ENCODE data around the gene NUP43. TPM values are rescaled to one million over a fixed set of nuclear protein-coding genes. Genes with fewer than 3 reads are reported as not detected.
A peak's percentile ranks its signal among the peaks of the same experiment; 100 is the strongest.
"Not testable (repeated sequence)": the region's sequence is repeated elsewhere in the genome, so short reads cannot be mapped to it uniquely, and the experiment has no call there.

The NUP43 gene
- total and polyA plus RNA-seq, 3 experiments from 2014 or later, result 6.2 to 86.2 (median 82.3) TPM

DNA sequence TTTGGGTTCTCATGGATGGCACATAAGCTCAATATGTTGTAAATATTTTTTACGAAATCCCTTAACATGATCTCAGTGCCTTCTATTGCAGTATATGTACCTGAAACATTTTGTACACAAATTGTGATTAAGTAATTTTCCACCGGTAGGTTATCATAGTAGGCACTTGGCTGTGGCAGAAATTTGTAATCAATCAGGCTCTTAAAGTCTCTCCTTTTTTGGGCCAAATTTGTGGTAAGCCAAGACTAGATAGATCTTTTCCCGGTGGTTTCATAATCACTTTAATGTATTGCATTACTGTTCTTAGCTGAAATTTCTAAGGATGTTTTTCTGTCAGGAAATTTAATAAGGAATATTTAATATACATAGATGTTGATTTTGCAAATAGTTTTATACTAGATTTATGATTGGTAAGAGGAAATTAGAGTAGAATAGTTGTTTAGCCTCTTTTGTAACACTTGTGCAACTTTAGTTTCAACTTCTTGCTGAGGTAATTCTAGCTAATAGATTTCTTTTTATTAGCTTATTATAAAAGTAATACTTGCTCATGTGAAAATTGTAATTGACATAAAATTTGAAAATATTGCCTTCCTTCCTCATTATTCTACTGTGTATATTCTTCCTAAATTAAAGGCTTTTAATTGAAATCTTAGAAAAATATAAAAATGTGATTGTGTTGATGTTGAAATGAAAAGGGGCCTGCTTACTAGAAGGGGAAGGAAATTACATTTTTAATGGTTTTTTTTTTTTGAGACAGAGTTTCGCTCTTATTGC is 6.5 kb upstream of the NUP43 start:
- H3K4me1 Mint-ChIP-seq, result peaks cover 31 to 60% (median 51%) of the 10 kb centered on the region in 3 donors
- H3K4me3 Mint-ChIP-seq, result peak overlapping the region in 2 of 7 donors; percentile 31 to 70
- H3K4me3 ChIP-seq (ENCODE audit: low read length), result no peak overlapping the region
- H3K27me3 Mint-ChIP-seq, result no peaks in the 10 kb centered on the region
- H3K4me1 ChIP-seq (ENCODE audit: insufficient read depth, low read length), result peaks cover 18% of the 10 kb centered on the region
- H3K27ac Mint-ChIP-seq, result peak overlapping the region in 1 of 8 donors; percentile 7
- H3K27ac ChIP-seq (ENCODE audit: low read depth, low read length), result no peak overlapping the region
- H3K27me3 ChIP-seq (ENCODE audit: insufficient read depth, low read length, poor library complexity, severe bottlenecking), result no peaks in the 10 kb centered on the region
- POLR2A ChIA-PET, result no interaction called here
- peaks cover 0 to 13% (median 4%) of the 10 kb centered on the region in 3 donors for H3K36me3 Mint-ChIP-seq
- H3K36me3 ChIP-seq (ENCODE audit: insufficient read depth, low read length), result no peaks in the 10 kb centered on the region
- no peaks in the 10 kb centered on the region for H3K9me3 ChIP-seq (ENCODE audit: low read length)
- CTCF ChIA-PET, result no interaction called here
- no peak for DNase-seq
- H3K9me3 Mint-ChIP-seq, result no peaks in the 10 kb centered on the region

DNA sequence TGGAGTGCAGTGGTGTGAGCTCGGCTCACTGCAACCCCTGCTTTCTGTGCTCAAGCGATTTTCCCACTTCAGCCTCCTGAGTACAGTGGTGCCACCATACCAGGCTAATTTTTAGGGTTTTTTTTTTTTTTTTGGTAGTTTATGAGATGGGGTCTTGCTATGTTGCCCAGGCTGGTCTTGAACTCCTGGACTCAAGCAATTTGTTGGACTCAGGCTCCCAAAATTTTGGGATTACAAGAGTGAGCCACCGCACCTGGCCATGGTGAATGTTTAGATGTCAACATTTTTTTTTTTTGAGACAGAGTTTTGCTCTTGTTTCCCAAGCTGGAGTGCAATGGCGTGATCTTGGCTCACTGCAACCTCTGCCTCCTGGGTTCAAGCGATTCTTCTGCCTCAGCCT is 5.6 kb upstream of the NUP43 start:
- DNase-seq; H3K4me3 ChIP-seq (ENCODE audit: low read length); H3K27me3 ChIP-seq (ENCODE audit: insufficient read depth, low read length, poor library complexity, severe bottlenecking); CTCF ChIA-PET; H3K36me3 ChIP-seq (ENCODE audit: insufficient read depth, low read length); H3K9me3 Mint-ChIP-seq; H3K27ac ChIP-seq (ENCODE audit: low read depth, low read length); H3K9me3 ChIP-seq (ENCODE audit: low read length); H3K27me3 Mint-ChIP-seq: not testable (repeated sequence)
- POLR2A ChIA-PET, result interaction anchor here (0.6 kb wide), 1 partner anchor 244 kb away, joined by 3 read pairs; no protein-coding TSS in a partner anchor
- peaks cover 34 to 60% (median 53%) of the 10 kb centered on the region in 3 donors for H3K4me1 Mint-ChIP-seq
- H3K36me3 Mint-ChIP-seq, result peaks cover 0 to 11% (median 4%) of the 10 kb centered on the region in 3 donors
- H3K27ac Mint-ChIP-seq, result peak overlapping the region in 3 of 8 donors; percentile 7 to 86 (median 57)
- H3K4me3 Mint-ChIP-seq, result peak overlapping the region in 5 of 7 donors; percentile 15 to 70 (median 31)
- peaks cover 20% of the 10 kb centered on the region for H3K4me1 ChIP-seq (ENCODE audit: insufficient read depth, low read length)

DNA sequence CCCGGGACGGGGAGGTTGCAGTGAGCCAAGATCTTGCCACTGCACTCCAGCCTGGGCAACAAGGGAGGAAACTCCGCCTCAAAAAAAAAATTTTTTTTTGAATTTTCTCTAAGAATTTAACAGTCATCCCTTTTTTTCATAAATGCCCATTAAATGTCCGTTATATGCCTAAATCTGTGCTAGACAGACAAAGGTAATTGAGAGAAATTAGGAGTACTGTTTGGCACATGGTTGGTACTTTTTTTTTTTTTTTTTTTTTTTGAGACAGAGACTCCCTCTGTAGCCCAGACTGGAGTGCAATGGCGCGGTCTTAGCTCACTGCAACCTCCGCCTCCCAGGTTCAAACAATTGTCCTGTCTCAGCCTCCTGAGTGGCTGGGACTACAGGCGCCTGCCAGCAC is 4.9 kb upstream of the NUP43 start:
- H3K4me1 ChIP-seq (ENCODE audit: insufficient read depth, low read length), result peaks cover 25% of the 10 kb centered on the region
- peaks cover 0 to 3% of the 10 kb centered on the region in 2 donors for H3K27me3 Mint-ChIP-seq
- no peak overlapping the region for H3K4me3 ChIP-seq (ENCODE audit: low read length)
- peaks cover 41 to 66% (median 60%) of the 10 kb centered on the region in 3 donors for H3K4me1 Mint-ChIP-seq
- CTCF ChIA-PET, result interaction anchor here (0.8 to 2.4 kb wide), 2 partner anchors 16 to 34 kb away, joined by 3 to 8 read pairs; partner anchors contain the start of gene LATS1
- peak overlapping the region; percentile 86 for H3K27ac ChIP-seq (ENCODE audit: low read depth, low read length)
- H3K4me3 Mint-ChIP-seq, result peak overlapping the region in 4 of 7 donors; percentile 15 to 94 (median 81)
- H3K9me3 ChIP-seq (ENCODE audit: low read length), result no peaks in the 10 kb centered on the region
- H3K36me3 Mint-ChIP-seq, result peaks cover 0 to 13% (median 4%) of the 10 kb centered on the region in 3 donors
- H3K27me3 ChIP-seq (ENCODE audit: insufficient read depth, low read length, poor library complexity, severe bottlenecking), result no peaks in the 10 kb centered on the region
- POLR2A ChIA-PET, result interaction anchor here (0.7 to 2.0 kb wide), 2 partner anchors 33 to 185 kb away, joined by 3 to 20 read pairs; partner anchors contain the start of genes GINM1 and LATS1
- H3K9me3 Mint-ChIP-seq, result no peaks in the 10 kb centered on the region
- no peaks in the 10 kb centered on the region for H3K36me3 ChIP-seq (ENCODE audit: insufficient read depth, low read length)
- DNase-seq, result no peak
- peak overlapping the region in 2 of 8 donors; percentile 47 to 100 for H3K27ac Mint-ChIP-seq

GRCh38 chr6:149750136-149750609 is 3.8 kb upstream of the NUP43 start:
- Histone ChIP-seq H3K36me3 (ENCODE audit: insufficient read depth, low read length) (no peaks in the 10 kb centered on the region), H3K9me3 (ENCODE audit: low read length) (no peaks in the 10 kb centered on the region), H3K4me1 (ENCODE audit: insufficient read depth, low read length) (peaks cover 32% of the 10 kb centered on the region), H3K4me3 (ENCODE audit: low read length) (peak overlapping the region; percentile 88), H3K27me3 (ENCODE audit: insufficient read depth, low read length, poor library complexity, severe bottlenecking) (no peaks in the 10 kb centered on the region), H3K27ac (ENCODE audit: low read depth, low read length) (peak overlapping the region; percentile 86)
- peak in 3 of 5 donors; percentile 41 to 66 (median 42) for DNase-seq
- POLR2A ChIA-PET, result interaction anchor here (0.6 to 2.0 kb wide), 2 partner anchors 32 to 984 kb away, joined by 4 to 20 read pairs; partner anchors contain the start of gene LATS1
- peak overlapping the region; percentile 84 to 94 (median 88) for H3K4me3 Mint-ChIP-seq
- no peaks in the 10 kb centered on the region for H3K9me3 Mint-ChIP-seq
- peaks cover 0 to 19% (median 0%) of the 10 kb centered on the region in 3 donors for H3K36me3 Mint-ChIP-seq
- H3K4me1 Mint-ChIP-seq, result peaks cover 42 to 66% (median 62%) of the 10 kb centered on the region in 3 donors
- peaks cover 0 to 3% of the 10 kb centered on the region in 2 donors for H3K27me3 Mint-ChIP-seq
- CTCF ChIA-PET, result interaction anchor here (1.0 to 2.4 kb wide), 2 partner anchors 26 to 33 kb away, joined by 3 to 8 read pairs; partner anchors contain the start of gene LATS1
- peak overlapping the region; percentile 74 to 100 (median 86) for H3K27ac Mint-ChIP-seq

GRCh38 chr6:149749594-149750135 is 3.3 kb upstream of the NUP43 start, which contains the start of gene PCMT1:
Gene PCMT1 (plus strand): TSS chr6:149749741. CDS start chr6:149749902, 161 bp downstream.
- no peaks in the 10 kb centered on the region for H3K27me3 ChIP-seq (ENCODE audit: insufficient read depth, low read length, poor library complexity, severe bottlenecking)
- no peaks in the 10 kb centered on the region for H3K9me3 ChIP-seq (ENCODE audit: low read length)
- peaks cover 40 to 67% (median 57%) of the 10 kb centered on the region in 3 donors for H3K4me1 Mint-ChIP-seq
- H3K36me3 ChIP-seq (ENCODE audit: insufficient read depth, low read length), result no peaks in the 10 kb centered on the region
- DNase-seq, result peak; percentile 86 to 94 (median 93)
- H3K4me3 Mint-ChIP-seq, result peak within 1 kb of the TSS; percentile 84 to 94 (median 88)
- H3K36me3 Mint-ChIP-seq, result peaks cover 0 to 19% (median 0%) of the 10 kb centered on the region in 3 donors
- H3K4me3 ChIP-seq (ENCODE audit: low read length), result peak within 1 kb of the TSS; percentile 88
- peak within 1 kb of the TSS; percentile 86 for H3K27ac ChIP-seq (ENCODE audit: low read depth, low read length)
- POLR2A ChIA-PET, result interaction anchor here (0.6 to 2.0 kb wide), 2 partner anchors 32 to 983 kb away, joined by 4 to 20 read pairs; partner anchors contain the start of gene LATS1
- H3K27ac Mint-ChIP-seq, result peak within 1 kb of the TSS; percentile 76 to 100 (median 86)
- peaks cover 35% of the 10 kb centered on the region for H3K4me1 ChIP-seq (ENCODE audit: insufficient read depth, low read length)
- CTCF ChIA-PET, result interaction anchor here (1.0 to 2.4 kb wide), 2 partner anchors 25 to 32 kb away, joined by 3 to 8 read pairs; partner anchors contain the start of gene LATS1
- no peaks in the 10 kb centered on the region for H3K9me3 Mint-ChIP-seq
- H3K27me3 Mint-ChIP-seq, result peaks cover 0 to 3% of the 10 kb centered on the region in 2 donors

DNA sequence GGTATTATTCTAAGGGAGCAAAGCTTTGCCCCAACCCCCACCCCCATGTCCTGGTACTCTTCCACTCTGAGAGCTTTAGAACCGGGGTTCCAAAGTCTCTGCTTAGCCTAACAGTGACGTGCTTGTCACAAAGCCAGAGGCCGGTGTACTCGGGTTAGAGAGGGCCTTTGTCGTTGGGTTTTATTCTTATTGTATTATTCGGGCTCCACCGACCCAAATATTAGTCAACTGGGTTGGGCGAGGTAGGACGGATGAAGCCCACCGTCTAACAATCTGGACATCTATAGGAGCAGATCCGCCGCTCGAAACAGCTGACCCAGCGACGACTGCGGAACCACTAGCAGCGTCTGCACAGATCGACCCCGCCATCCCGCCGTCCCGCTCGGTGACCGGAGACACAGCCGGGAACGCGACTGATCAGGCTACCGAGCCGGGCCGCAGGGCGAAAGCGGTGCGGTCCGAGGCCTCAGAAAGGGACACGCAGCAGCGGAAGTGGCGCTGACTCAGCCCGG is 2.8 kb upstream of the NUP43 start:
- peak overlapping the region; percentile 88 for H3K4me3 ChIP-seq (ENCODE audit: low read length)
- H3K36me3 ChIP-seq (ENCODE audit: insufficient read depth, low read length); H3K9me3 Mint-ChIP-seq; H3K9me3 ChIP-seq (ENCODE audit: low read length); H3K27me3 ChIP-seq (ENCODE audit: insufficient read depth, low read length, poor library complexity, severe bottlenecking); DNase-seq; H3K27me3 Mint-ChIP-seq: not testable (repeated sequence)
- Mint-ChIP-seq H3K4me3 (peak overlapping the region; percentile 84 to 94 (median 88)), H3K4me1 (peaks cover 38 to 63% (median 55%) of the 10 kb centered on the region in 3 donors), H3K36me3 (peaks cover 0 to 19% (median 0%) of the 10 kb centered on the region in 3 donors), H3K27ac (peak overlapping the region; percentile 58 to 100 (median 83))
- H3K4me1 ChIP-seq (ENCODE audit: insufficient read depth, low read length), result peaks cover 35% of the 10 kb centered on the region
- POLR2A ChIA-PET, result interaction anchor here (2.0 kb wide), 1 partner anchor 31 kb away, joined by 20 read pairs; the partner anchor contains the start of gene LATS1
- peak overlapping the region; percentile 86 for H3K27ac ChIP-seq (ENCODE audit: low read depth, low read length)
- CTCF ChIA-PET, result interaction anchor here (1.0 to 2.4 kb wide), 2 partner anchors 25 to 32 kb away, joined by 3 to 8 read pairs; partner anchors contain the start of gene LATS1

DNA sequence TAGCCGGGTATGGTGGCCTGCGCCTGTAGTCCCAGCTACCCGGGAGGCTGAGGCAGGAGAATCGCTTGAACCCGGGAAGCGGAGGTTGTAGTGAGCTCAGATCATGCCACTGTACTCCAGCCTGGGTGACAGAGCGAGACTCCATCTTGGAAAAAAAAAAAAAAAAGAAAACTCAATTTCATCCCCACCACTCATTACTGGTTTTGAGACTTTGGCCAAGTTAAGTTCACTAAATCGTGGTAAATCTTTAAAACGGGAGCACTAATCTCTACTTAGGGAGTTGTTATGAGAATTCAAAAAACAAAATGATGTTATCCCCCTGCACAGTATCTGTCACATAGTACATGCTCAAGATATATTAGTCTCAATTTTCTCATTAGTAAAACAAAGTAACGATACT is 1.1 kb downstream of the NUP43 start:
- ChIA-PET POLR2A (interaction anchor here (0.6 kb wide), 1 partner anchor 897 kb away, joined by 3 read pairs; no protein-coding TSS in a partner anchor), CTCF (interaction anchor here (1.0 to 3.8 kb wide), 4 partner anchors 9 to 41 kb away, joined by 3 to 16 read pairs (median 8); partner anchors contain the start of gene LATS1)
- H3K9me3 Mint-ChIP-seq; H3K9me3 ChIP-seq (ENCODE audit: low read length); H3K27me3 Mint-ChIP-seq; H3K27me3 ChIP-seq (ENCODE audit: insufficient read depth, low read length, poor library complexity, severe bottlenecking); DNase-seq: not testable (repeated sequence)
- peak overlapping the region; percentile 70 for H3K27ac ChIP-seq (ENCODE audit: low read depth, low read length)
- peak overlapping the region in 6 of 8 donors; percentile 83 to 100 (median 93) for H3K27ac Mint-ChIP-seq
- peaks cover 24 to 35% (median 26%) of the 10 kb centered on the region in 3 donors for H3K4me1 Mint-ChIP-seq
- peaks cover 18% of the 10 kb centered on the region for H3K4me1 ChIP-seq (ENCODE audit: insufficient read depth, low read length)
- H3K36me3 ChIP-seq (ENCODE audit: insufficient read depth, low read length), result peaks cover 18% of the 10 kb centered on the region
- H3K4me3 ChIP-seq (ENCODE audit: low read length), result peak overlapping the region; percentile 65
- peak overlapping the region; percentile 94 to 99 (median 95) for H3K4me3 Mint-ChIP-seq
- H3K36me3 Mint-ChIP-seq, result peaks cover 4 to 41% (median 7%) of the 10 kb centered on the region in 3 donors
